ENCODE measurements around the gene NPHP4. TPM values are rescaled to one million over a fixed set of nuclear protein-coding genes. Genes with fewer than 3 reads are reported as not detected.

NPHP4 gene
- polyA plus RNA-seq, 1 donor, result 4.1 TPM

DNA sequence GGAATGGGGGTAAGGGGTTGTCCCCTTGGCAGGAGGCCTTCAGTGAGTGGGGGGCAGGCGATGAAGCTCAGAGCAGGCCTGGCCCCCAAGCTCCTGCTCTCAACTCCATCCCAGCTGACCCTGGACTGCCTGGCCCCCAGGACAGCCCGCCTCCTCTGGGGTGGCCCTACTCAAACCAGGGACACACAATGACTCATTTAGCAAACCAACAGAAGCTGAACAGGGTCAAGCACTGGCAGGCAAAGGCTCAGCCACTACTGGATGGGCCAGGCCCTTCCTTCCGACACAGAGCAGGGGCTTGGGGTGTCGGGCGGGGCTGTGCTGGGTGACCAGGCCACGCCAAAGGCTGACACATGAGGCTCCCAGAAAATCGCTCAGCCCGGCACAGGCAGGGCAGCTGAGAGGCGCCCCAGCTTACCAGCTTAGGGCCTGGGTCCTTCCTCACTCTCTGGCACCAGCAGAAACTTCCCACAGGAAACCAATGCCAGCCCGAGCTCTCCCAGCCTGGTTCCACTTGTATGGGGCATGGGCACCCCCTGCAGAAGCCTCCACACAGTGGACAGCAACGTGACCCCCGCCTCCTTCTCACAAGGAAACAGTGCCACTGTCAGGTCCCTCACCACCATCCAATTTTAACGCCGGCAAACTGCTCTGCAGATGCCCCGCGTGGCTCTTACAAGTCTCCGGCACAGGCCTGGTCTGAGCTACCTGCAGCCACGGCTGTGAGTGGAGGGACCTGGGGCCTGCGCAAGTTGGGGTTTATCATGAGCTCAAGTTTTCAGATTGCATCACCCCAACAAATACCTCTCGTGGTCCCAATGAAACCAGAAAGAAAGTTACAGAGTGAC lies 114.3 kb downstream of the NPHP4 start:
- no peak for DNase-seq (ENCODE audit: low read depth)

DNA sequence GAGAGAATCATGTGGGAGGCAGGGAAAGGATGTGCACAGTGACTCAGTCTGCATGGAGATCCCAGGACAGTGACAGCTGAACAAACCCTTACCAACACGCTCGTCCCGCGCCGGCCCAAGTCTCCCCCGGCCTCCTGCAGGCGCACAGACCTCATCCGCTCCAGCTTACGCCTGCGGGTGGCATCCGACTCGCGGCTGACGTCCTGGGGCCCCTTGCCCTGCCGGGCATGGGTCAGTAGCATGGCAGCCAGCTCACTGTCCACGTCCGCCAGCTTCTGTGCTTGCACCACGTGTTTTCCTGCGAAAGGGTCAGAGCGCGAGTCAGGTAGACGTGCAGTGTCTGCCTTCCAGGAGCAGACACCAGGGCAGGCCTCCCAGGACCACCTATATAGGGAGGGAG lies 115.2 kb downstream of the NPHP4 start:
- DNase-seq (ENCODE audit: low read depth), result no peak

DNA sequence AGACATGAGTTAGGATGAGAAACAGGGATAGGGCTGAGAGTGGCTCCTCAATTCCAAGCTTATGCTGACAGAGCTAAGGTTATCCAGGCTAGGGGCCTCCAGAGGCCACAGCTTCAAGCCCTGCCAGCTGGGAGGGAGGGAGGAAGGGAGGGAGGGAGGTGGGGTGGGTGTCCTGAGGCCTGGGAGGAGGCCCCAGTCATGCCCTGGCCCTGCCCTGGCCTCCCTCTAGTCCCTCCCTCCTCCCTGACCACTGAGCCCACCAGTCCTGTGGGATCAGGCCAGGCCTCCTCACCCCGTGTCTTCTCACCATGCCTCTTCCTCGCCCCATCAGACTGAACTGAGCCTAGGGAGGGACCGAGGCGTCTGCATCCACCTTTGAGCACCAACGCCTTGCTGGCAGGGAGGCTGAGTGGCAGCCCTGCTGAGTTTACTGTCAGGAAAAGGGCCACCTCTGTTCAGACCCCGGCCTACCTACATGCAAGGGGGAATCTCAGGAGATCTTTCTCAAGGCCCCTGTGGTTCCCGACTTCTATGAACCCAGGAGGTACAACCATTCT lies 116.1 kb downstream of the NPHP4 start:
- DNase-seq (ENCODE audit: low read depth), result no peak

DNA sequence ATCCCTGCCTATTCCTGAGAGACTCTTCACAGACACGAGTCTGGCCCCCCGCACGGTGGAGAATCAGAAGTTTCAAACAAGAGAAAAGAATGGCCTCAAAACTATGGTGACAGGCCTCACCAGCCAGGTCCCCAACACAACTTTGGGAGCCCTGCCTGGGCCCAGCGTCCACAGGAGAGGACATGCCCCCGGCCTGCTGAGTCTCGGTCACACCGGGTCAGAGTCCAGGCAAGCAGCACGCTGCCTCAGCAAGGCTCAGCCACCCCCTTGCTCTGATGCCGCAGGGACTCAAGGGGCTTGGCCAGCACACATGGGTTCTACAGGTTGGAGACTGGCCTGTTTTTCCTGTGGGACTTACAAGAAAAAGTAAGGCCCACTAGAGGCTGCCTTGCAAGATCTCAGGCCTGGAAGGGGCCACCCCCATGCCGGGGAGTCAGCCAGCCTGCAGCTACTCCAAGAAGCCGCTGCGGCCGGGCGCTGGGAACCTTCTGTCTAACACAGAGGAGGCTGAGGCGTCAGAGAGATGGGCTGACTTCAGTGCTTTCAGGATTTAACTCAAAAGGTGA lies 116.8 kb downstream of the NPHP4 start:
- DNase-seq (ENCODE audit: low read depth), result no peak

DNA sequence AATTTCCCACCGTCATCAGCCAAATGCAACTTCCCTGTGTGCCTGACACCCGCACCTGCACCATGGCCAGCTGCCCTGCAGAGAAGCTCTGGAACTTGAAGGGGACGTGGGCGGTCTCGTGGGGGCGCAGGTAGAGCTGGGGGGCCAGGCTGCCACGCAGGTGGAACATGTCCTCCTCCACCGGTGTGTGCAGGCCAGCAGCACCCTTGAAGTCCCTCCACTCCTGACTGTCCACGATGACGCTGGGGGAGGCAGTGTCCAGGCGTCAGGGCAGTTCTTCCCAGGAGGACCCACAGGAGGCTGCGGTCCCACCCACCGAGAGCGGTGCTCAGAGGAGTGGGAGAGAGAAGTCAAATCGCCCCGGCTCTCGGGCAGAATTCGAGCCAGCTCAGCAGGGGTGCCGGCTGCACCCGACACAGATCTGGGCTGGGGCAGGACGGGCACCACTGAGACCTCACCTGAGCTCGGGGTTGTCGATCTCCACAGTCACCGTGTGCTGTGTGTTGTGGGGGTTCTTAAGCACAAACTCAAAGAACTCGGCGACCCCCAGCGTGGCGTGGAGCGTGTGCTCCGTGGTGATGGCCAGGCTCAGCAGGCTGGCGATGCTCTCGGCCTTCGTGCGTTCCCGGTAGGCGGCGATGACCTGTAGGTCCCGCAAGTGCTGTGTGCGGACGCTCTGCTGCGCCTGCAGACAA lies 117.7 kb downstream of the NPHP4 start:
- no peak for DNase-seq (ENCODE audit: low read depth)

DNA sequence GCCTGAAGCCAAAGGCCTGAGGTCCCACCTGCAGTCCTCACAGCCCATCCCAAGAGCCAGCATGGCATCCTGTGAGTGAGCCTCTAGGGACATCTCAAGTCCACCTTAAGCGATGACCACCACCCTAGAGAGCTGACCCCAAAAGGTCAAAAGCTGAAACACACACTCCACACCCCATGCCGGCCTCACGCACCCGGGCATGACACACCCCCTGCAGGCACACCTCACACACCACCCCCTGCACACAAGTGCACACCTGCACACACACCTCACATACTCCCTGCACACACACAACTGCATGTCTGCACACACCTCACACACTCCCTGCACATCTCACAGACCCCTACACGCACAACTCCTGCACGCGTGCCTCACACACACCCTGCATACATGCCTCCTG lies 118.7 kb downstream of the NPHP4 start:
- no peak for DNase-seq (ENCODE audit: low read depth)

DNA sequence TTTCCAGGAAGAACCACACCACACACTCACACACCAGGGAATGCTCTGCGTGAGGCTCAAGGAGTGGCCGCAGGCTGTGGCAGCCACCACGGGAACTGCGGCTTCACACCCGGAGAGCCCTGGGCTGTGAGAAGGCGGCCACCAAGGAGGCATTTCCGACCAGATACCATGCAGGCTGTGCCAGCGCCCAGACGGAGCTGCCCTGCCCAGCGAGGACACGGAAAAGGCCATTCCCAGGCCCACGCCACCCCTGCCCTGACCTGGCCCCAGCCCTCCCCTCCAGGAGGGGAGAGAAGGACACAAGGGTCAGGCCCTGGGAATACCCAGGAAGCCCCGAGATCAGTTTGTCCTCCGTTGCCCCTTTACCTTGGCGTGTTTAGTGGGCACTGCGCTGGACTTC lies 119.3 kb downstream of the NPHP4 start:
- DNase-seq (ENCODE audit: low read depth), result no peak

DNA sequence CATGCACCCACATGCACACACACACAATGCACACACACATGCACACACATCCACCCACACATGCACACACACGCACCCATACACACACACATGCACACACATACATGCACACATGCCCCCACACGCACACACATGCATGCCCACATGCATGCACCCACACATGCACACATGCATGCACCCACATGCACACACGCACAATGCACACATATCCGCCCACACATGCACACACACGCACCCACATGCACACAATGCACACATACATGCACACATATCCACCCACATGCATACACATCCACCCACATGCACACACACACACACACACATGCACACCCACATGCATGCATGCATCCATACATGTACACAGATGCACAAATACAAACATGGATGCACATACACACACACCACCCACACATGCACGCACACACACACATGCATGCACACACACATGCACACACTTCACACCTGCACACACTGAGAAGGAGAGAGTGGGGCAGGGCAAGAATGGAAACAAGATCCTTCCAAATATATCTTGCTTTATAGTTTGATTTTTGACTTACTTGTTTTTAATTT lies 123.2 kb downstream of the NPHP4 start:
- no peak for DNase-seq (ENCODE audit: low read depth)

DNA sequence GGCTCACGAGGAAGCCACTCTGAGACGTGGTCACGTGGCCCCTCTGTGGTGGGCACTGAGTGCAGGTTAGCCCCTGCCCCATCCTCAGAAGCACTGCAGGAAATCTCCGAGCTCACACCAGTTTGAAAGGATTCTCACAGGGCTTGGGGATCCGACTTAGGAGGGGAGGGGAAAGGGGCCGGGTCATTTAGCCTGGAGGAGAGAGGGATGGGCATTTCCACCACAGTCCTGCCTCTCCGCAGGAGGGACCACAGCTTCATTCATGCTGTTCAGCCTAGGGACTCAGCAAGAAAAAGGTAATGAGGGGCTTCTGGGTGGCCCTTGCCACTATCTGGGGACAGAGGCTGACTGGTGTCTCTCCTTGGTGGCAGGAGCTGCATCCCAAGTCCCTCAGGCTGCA lies 126.5 kb downstream of the NPHP4 start:
- no peak for DNase-seq (ENCODE audit: low read depth)

DNA sequence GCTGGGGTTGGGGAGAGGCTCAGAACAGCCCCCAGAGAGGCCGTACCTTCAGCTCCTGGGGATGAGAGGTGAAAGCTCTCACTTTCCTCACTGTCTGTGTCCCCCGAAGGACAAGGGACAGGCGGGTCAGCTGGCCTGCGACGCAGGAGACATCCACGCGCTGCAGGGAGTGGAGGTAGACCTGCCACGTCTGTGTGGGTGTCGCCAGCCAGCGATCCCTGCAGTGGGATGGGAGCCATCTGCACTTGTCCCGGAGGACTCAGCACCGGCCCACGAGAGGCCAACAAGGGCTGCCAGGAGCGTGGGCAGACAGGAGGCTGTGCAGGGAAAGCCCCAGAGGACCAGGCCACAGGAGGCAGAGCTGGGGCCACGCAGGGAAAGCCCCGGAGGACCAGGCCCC lies 127.2 kb downstream of the NPHP4 start:
- DNase-seq (ENCODE audit: low read depth), result no peak

DNA sequence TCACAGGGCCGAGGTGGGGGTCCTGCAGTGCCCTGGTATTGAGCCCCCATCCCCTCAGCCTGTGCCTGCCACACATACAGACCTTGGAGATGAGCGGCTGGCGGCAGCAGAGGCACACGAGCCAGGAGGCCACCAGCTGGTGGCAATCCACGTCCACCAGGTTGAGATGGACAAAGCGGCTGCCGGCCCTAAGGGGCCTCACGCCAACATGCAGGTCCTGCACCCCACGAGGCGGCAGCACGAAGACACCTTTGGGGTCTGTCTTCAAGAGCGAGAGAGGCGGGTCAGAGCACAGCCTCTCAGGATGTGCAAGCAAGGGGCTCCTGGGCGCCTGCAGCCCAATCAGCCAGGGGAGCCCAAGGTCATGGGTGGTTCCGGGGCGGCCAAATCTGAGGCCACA lies 128.0 kb downstream of the NPHP4 start:
- no peak for DNase-seq (ENCODE audit: low read depth)

DNA sequence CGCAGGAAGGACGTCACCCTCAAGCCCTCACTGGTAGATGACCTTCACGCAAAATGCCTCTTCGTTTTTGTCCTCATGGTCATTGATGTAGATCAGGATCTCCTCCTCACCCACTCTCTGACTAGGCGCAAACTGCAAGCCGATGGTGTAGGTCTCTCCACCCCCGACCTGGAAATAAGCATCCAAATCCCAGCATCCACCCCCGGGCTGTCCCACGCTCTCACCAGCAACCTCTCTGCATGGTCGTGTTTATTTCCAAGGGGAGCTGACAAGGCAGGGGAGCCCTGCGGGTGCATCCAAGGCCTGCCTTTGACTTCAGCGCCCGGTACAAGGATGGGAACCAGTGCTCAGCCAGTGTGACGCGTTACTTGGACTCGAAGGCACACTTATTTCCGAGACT lies 129.0 kb downstream of the NPHP4 start:
- no peak for DNase-seq (ENCODE audit: low read depth)

DNA sequence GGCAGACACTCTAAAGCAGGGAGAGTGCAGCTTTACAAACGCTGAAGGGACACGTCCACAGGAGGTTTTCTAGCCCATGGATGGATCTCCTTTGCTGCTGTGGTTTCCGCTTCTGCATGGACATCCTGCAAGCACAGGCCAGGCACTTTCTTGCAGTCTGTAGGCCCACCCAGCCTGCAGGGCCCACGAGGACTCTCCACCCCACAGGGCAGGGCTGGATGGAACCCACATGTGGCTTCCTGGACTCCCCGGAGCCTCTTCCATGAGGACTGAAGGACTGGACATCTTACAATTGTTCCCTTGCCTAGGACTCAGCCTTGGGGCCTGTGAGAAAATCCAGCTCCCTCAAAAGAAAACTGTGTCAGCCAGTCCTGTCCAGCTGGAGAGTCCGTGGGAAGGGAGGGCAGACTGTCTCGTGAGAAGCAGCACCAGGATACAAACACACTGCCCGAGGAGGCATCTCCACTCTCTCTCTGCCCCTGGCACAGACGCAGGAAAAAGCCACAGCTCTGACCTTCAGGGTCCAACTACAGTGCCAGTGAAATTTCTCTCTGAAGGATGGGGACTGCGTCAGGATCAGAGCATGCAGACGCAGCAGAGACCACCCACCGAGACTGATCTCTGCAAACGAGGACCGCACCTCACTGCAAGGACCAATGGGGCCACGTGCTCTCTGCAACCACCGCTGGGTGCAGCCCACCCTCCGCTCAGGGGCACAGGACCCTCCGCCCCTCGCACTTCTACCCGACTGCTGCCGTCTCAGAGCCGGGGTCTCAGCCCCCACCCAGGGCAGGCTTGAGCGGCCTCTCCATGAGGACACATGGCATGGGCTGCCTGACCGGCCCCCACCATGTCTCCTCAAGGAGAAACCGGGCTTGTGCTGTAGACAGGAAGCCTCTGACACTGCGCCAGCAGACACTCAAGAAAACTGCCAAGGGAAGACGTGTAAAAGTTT lies 130.1 kb downstream of the NPHP4 start:
- DNase-seq (ENCODE audit: low read depth), result no peak

DNA sequence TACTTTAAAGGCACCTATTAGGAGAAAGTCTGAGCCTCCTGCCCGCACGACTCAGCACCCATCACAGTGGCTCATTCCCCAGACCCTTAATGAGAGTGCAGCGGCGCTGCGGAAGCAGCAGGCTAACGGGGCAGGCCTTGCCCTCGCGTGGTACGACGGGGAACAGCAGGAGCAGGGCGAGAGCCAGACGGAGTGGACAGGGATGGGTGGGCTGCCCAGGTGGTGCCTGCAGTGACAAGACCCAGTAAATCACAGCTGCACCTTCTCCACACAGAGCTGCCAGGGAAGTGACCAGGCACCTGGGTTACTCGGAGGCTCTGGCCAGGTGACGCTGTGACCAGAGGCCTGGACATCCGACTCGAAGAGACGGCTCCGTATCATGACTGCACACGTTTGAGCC lies 131.9 kb downstream of the NPHP4 start:
- no peak for DNase-seq (ENCODE audit: low read depth)

DNA sequence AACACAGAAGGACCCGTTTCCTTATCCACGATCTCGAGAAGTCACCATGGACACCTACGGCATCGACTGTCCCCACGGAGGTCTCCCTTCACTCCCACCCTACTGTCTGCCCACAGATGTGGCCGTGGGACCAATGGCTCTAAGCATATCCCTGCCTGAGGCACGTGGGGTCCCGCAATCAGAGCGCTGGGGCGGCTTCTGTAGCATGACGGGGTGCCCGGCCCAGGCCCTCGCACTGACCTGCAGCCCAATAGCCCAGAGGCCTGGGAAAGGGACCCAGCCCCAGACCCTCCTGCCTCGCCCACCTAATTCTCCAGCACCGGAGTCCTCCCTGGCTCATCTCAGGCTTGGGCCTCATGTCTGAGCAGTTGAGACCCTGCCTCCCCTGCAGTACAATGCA lies 132.5 kb downstream of the NPHP4 start:
- no peak for DNase-seq (ENCODE audit: low read depth)

DNA sequence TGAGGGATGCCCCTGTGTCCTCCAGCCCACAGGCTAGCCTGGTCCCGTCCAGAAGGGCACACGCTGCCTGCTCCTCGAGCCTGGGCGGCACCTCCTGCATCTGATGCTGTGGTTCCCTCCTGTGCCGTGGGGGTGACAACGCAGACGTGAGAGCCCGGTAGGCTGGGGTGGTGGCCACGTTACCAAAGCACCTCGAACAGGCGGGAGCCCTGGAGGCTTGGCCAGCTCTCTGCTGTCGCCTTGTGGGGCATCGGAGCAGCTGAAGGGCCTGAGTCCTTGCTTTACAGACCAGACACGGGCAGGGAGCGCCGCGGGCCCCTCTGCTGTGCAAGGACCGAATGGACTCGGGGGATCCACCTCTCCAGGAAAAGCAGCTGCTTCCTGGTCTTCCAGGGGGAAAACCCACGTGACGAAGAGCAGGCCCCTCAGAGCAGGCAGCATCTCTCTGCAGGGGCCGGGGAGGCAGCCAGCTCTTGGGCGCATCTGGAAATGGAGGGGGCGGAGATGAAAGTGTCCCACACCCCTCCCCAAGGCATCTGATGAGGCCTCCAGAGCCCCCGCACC lies 133.3 kb downstream of the NPHP4 start:
- no peak for DNase-seq (ENCODE audit: low read depth)

DNA sequence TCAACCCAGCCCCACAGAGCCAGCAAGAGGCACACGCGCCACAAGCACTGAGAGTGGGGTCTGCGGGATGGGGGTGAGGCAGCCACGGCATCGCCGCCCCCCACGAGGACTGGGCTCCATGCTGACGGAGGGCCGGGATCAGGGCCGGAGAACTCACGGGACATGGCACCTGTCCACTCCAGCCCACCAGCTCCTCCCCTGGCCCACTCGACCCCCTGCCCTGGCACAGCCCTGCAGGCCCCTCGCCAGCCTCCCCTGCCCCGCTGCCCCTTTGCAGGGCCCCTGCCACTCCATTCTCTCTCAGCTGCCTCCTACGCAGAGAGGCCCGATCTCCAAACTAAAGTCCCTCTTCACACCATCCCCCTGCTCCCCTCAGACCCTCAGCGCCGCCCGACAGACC lies 134.0 kb downstream of the NPHP4 start:
- DNase-seq (ENCODE audit: low read depth), result no peak

DNA sequence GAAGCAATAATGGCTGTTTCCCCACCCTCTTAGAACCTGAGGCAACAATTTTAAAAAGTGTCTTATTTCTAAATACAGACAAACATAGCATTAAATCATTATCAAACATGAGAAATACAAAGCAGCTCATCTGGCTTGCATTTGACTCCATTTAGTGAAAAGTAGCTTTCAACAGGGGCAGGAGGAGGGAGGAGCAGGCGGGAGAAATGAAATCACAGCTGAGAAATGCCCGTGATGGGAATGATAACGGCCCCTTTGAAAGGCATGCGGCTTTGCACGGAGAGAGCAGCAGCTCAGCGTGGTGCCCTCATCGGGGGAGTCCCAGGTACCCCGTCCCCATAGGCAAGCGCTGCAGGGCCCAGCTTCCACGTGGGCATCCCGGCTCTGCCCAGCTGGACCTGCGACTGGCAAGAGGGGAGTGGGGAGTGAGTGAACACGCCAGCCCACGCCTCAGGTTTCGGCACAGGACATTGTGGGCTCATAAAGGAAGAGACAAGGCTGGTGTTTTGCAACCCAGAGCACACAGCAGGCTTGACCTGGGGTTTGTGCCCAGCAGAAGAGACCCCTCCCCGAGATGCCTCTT lies 134.6 kb downstream of the NPHP4 start:
- DNase-seq (ENCODE audit: low read depth), result no peak

DNA sequence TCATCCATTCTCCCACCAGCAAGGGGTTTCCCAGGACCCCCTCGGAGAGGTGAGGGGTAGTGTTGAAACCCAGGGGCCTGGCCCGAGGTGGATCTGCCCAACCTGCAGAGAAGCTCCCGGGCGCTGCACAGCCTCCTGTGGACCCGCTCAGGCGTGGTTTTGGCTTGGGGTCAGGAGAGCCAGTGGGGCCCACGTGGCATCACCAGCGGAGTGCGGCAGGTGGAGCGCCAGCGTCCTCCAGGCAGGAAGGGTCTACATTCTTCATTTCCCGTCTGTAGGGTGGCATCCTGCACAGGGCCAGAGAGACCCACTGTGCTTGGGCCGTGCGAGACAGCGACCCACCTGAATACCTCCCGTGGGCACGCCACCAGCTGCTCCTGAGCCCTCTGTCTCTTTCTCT lies 135.2 kb downstream of the NPHP4 start:
- DNase-seq (ENCODE audit: low read depth), result no peak

DNA sequence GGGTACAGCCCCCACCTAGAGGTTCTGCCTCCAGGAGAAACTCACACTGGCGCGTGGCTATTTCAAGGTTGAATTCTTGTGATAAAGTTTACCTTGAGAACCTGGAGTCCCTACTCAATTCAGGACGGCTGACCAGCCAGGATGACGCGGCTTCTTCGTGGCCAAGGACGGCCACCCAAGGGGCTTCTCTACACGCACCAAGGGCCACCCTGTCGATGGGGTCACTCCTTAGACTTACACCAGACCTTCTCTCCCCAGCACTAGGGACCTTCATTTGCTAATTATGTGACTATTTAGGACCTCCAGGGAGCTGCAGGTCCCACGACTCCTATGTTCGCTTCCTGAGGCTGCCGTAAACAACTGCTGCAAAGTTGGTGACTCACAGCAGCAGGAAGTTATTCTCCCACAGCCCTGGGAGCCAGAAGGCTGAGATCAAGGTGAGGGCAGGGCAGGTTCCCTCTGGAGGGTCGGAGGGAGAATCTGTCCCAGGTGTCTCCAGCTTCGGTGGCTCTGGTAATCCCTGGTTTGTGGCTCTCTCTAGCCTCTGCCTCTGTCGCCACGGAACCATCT lies 135.9 kb downstream of the NPHP4 start:
- no peak for DNase-seq (ENCODE audit: low read depth)
